22Rv1 (cell line): ENCODE results near the gene CD36.

Experiments used
- H3K27ac ChIP-seq: fragments of 450-650 bp; 2 replicates; pipeline ENCODE4 v1.5.1; 2017
- ZFX ChIP-seq: fragments of 450-650 bp; IDR thresholded peaks from 2 replicates; pipeline ENCODE4 v1.6.1; 2017; ENCODE audit warnings: antibody characterized with exemption, borderline replicate concordance
- TF ChIP-seq, protein P1 (sequence below): fragments of 450-650 bp; IDR thresholded peaks from 2 replicates; pipeline ENCODE4 v1.5.1; 2017; ENCODE audit warnings: mild to moderate bottlenecking

The CD36 gene

DNA sequence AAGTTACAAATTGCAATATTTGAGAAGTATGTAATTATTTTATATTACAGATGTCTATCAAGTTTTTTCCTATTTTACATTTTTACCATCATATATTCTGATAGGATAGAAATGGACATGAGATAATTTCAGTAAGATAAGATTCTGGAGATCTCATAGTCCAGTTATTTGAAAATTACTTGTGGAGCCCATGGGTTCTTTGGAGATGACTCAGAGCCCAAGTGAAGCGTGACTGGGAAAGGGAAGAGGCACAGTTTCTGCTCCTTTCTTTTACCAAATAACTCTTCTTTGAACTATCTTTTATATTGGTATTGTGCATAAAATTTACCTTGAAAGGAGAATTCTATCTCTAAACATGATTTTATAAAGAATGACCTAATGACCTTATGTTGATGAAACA lies 2.4 kb downstream of the CD36 start:
- H3K27ac ChIP-seq = no peak overlapping the region
- TF ChIP-seq, protein P1, sequence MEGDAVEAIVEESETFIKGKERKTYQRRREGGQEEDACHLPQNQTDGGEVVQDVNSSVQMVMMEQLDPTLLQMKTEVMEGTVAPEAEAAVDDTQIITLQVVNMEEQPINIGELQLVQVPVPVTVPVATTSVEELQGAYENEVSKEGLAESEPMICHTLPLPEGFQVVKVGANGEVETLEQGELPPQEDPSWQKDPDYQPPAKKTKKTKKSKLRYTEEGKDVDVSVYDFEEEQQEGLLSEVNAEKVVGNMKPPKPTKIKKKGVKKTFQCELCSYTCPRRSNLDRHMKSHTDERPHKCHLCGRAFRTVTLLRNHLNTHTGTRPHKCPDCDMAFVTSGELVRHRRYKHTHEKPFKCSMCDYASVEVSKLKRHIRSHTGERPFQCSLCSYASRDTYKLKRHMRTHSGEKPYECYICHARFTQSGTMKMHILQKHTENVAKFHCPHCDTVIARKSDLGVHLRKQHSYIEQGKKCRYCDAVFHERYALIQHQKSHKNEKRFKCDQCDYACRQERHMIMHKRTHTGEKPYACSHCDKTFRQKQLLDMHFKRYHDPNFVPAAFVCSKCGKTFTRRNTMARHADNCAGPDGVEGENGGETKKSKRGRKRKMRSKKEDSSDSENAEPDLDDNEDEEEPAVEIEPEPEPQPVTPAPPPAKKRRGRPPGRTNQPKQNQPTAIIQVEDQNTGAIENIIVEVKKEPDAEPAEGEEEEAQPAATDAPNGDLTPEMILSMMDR = no peak
- TF ChIP-seq ZFX = no peak

DNA sequence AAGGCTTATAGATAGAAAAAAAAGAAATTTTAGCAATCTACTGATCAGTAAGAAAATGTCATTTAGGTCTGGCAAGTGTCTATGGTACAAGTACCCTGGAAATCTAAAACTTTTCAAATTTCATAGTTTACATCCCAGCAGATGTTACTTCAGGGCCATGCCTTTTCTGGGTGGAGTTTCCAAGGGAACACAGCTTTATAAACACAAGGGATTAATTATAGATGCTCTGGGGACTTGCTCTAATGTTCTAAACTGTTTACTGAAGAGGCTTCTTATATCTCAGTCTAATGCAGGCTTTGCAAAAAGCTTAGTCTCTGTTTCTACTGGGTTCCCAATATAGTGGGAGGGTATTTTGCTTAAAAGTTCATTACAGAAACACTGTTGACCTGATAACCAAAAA lies 3.1 kb downstream of the CD36 start:
- no peak for TF ChIP-seq ZFX
- TF ChIP-seq, protein P1 = no peak
- no peak overlapping the region for H3K27ac ChIP-seq

DNA sequence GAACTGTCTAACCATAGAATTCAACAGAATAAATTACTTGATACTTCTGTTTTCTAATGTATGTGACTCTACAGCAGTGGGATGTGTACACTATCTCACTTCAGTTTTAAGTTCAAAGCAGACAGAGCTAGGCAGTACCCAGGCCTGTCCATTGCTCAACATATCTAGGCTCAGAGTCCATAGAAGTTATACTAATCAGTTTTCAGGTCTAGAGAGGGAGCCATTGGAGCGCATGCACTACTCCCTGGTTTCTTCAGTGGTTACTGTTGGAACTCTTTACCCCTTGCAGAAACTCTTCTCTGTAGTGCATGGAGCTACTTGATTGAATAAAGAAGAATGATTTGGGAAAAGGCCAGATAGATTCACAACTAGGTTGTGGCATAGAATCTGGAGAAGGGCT lies 4.4 kb downstream of the CD36 start:
- no peak overlapping the region for H3K27ac ChIP-seq
- TF ChIP-seq, protein P1 = no peak
- no peak for TF ChIP-seq ZFX

DNA sequence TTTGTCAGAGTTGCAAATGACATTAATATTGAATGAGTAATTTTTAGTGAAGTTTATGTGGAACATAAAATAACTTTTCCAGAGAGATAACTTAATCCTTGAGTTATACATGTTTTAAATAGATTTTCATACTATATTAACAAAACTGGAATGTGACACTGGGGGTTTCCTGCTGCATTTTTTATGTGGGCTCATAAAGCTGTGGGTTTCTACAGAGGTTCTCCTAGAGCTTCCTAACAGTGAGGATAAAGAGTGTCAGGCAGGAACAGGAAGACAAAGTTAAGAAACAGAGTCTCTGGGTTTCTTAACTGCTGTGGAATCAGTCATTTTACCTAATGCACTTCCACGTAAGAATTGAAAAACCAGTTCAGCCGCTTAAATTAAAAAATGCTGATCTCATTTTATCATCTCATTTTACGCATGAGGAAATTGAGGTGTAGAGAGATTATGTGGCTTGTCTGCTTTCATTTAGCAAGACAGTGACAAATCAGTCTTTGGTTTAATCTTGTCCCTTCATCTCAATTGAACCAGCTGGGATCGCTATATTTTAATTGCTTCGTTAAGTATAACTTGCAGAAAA lies 5.0 kb downstream of the CD36 start:
- TF ChIP-seq, protein P1 = no peak
- no peak for TF ChIP-seq ZFX
- H3K27ac ChIP-seq = no peak overlapping the region

DNA sequence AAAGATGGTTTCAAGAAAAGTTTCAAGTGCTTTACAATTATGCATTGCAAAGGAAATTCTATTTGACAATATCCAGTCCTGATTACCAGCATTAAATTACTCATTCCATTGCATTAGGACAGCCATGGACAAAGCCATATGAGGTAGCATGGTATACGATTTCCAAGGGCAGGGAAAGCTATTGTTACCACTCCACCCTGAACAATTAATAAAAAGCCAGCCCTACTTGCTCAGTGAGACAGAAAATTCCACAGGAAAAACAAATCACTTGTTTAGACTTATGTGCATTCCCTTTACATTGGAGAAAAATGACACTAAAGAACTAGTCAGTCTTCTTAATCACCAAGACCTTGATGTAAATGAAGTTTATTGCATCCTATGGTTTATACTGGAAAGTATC lies 5.6 kb downstream of the CD36 start:
- no peak overlapping the region for H3K27ac ChIP-seq
- no peak for TF ChIP-seq ZFX

DNA sequence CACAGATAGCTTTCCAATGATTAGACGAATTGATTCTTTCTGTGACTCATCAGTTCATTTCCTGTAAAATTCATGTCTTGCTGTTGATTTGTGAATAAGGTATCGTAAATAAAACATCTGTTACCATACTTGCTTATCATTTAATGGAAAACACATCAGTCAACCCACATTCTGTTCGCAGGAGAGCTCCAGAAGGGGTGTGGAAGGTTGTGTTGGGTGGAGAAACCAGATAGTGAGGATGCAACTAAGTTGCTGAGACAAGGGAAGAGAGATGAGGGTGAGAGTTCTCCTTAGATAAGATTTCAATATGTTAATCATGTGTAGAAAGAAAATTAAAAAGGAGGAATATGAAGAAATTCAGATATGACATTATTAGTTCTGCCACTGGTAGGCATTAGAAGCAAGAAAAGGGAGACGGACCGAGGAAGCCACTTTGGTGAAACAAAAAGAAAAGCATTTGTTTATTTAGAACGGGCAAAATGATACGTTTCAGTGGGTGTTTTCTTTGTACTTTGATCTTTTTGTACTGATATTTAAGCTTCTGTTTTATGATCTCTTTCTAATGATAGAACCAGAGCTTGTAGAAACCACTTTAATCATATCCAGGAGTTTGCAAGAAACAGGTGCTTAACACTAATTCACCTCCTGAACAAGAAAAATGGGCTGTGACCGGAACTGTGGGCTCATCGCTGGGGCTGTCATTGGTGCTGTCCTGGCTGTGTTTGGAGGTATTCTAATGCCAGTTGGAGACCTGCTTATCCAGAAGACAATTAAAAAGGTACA lies 7.8 kb downstream of the CD36 start:
- H3K27ac ChIP-seq = no peak overlapping the region
- TF ChIP-seq, protein P1 = no peak
- no peak for TF ChIP-seq ZFX

DNA sequence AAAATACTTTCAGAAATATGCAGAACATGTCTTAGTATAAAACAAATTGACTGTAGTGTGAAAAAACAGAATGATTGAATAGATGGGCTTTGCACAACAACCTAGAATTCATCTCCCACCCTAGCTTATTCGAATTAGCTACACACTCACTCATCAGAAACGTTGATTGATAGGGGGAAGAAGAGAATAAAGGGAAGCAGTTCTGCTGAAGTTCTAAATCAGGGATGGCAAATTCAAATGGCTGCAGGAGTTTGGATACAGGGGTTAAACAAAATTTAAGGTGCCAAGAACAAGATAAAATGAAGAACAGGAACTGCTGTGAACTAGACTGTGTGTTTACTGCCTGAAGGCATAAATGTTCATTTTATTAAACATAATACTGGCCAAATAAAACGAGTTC lies 9.0 kb downstream of the CD36 start:
- no peak for TF ChIP-seq ZFX
- TF ChIP-seq, protein P1 = no peak
- no peak overlapping the region for H3K27ac ChIP-seq
